GM18907 (cell line): ENCODE results near the gene CPE.

Source experiments
- ATAC-seq: cut with Tn5 transposase; IDR thresholded peaks from one replicate; pipeline ENCODE4 v1.9.1; 2021; ENCODE audit warnings: mild to moderate bottlenecking, moderate library complexity; ENCODE audit not compliant: unreplicated experiment

Gene CPE

DNA sequence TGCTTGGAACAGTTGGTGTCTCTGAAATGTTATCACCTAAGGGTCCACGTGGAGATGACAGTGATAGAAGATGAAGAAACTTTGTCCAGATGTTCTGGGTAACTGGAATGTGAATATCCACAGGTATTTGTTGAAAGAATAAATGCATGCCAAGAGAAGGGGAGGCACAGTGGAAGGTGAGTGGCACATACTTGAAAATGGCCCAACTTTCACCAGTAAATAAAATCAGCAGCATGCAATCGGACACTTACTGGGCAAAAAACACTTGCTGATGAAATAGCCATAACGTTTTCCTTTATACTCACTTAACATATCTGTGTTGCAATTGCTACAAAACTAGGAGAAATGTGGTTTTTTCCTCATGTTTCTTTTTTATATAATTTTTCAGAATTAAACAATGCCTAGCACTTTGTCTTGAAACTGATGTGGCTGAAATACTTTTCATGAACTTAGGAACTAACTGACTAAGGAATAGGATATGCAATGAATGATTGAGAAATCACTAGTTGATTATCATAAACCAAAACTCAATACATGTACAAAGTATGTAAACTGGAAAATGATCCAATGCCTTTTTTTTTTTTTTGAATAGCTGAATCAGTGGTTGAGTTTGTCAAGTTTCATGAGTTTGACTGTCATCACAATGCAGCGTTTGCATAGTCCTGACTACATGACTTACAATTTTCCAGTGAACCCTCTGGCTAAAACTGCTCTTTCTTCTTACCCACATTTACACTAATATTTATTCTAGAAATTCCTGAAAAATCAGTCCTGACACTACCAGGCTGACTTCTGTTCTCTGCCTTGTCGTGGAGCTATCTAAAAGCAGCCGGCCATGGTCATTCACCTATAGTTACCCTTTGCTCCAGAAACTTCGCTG, 127.4 kb downstream of the CPE start:
- ATAC-seq, result no peak

DNA sequence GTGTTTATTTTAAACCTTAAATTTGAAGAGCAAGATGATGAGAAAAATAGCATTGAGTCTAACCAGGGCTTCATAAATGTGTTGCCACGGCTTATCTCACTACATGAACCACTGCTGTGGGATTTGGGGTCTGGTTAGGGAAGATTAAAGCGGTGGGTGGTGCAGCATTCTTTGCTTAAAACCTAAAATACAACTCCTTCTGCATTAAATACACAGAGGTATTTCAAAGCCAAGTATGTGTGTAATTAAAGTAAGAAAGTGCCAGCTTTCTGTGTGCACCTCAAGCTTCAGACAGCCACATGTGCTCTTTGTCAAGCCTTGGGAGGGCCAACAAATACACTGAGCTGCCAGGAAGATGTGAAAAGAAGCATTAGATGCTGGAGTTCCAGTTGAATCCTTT, 128.0 kb downstream of the CPE start:
- no peak for ATAC-seq

- ATAC-seq, result no peak
These were observed 128.6 kb downstream of the CPE start for GRCh38 chr4:165507381-165507780.

GRCh38 chr4:165508372-165509120, 129.7 kb downstream of the CPE start:
- no peak for ATAC-seq

GRCh38 chr4:165512424-165512823, 133.6 kb downstream of the CPE start:
- ATAC-seq, result no peak

GRCh38 chr4:165514739-165515138, 135.9 kb downstream of the CPE start:
- no peak for ATAC-seq

DNA sequence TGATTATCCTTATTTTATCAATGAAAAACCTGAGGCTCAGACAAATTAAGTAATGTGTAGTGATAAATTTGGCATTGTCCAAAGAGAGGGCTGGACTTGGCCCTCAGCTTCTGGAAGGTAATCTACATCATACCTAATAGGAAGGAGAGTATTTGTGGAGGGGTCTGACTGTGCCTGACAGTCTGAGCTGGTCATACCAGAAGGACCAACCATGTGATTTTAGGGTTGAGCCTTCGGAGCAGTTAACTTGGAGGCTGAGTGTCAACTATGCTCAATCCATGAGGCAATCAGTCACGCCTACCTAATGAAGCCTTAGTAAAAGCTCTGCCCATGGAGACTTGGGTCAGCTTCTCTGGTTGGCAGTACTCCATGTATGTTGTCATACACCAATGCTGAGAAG, 136.4 kb downstream of the CPE start:
- ATAC-seq, result no peak

DNA sequence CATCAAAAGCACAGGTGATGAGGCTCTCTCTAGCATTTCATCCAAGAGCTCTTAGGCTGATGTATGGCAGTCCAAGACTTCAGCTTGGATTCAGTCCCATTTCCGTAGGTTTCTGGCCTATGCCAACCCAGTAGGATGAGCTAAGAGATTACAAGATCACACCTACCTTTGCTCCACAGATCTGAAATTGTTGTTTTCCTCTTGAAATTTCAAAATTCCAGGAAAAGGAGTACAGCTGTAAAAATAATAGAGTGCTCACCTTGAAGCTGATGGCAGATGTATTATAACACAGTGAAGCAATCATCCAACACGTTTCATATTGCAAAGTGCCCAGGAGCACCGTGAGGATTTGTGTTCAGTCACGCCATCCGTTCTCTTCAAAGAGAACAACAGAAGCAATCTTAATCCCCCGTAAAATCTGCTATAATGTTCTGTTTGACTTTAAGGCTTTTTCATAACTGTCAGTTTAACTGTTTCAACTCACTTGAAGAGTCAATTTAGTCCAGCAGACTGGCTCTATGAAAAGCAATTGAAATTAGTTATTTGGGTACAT, 137.5 kb downstream of the CPE start:
- ATAC-seq, result no peak

DNA sequence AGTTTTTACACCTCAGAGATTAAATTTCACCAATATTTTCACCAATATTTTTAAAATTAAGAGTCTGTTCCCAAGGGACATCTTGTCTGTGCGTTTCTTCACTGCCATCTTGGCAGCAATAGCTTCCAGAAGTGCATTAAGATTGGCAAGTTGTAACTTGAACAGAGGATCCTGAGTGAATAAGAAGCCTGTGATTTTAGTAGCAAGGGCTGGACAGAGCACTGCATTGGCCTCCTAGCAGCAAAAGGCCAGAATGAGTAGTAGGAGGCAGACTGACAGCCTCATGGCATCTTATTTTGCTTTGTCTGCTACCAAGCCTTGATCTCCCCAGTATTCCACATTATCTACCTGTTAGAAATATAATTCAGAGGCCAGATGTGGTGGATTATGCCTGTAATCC, 138.4 kb downstream of the CPE start:
- ATAC-seq, result no peak

DNA sequence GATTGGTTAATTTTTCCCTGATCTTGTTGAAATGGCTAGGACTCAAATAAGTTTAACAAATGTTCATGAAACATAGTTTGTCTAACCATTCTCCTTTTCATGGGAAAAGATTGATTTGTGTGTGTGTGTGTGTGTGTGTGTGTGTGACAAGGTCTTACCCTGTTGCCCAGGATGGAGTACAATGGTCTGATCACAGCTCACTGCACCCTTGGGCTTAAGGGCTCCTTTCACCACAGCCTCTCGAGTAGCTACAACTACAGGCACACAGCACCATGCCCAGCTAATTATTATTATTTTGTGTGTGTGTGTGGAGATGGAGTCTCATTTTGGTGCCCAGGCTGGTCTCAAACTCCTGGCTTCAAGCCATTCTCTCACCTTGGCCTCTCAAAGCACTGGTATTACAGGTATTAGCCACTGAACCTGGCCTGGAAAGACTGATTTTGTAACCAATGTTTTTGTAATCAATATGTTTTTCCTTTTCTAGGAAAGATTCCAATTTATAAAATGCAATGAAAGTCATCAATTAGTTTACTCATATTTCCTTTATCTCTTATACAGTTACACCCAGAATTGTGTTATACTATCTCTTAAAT, 139.3 kb downstream of the CPE start:
- no peak for ATAC-seq

GRCh38 chr4:165518686-165519085, 139.9 kb downstream of the CPE start:
- ATAC-seq, result no peak

DNA sequence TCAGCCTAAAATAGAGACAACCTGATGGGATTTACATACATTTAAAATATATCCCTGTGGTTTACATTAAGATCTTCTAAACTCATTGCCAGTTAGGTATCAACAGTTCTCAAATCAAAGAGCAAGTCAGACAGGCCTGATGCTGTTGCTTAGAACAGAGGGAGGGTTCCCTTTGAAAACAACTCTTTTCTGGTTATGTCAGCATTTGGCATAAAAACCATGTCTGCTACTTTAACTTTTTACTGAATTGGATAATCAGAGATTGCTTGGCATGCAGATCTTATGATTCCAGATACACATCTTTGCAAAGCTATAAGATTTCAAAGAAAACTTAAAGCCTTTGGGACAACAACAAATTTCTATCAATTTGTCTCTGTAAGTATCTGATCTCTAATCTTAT, 140.8 kb downstream of the CPE start:
- no peak for ATAC-seq

DNA sequence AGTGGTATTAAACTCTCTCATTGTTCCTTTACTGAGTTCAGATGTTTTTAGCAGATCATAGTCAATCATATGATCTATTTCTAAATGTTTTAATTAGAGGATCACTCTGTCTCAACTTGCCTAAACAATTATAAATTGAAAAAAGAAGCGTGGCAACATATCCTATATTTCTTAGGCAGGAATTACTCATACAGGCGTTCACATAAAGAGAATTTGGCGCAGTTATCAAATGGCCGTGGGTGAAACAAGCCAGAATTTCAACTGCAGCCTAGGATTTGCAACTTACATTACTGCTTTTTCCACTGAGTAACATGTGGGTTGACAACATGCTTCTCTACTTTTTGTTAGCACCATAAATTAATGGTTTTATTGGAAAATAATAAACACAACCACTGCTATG, 141.3 kb downstream of the CPE start:
- no peak for ATAC-seq

- no peak for ATAC-seq
These were observed 143.2 kb downstream of the CPE start for GRCh38 chr4:165522050-165522449.

DNA sequence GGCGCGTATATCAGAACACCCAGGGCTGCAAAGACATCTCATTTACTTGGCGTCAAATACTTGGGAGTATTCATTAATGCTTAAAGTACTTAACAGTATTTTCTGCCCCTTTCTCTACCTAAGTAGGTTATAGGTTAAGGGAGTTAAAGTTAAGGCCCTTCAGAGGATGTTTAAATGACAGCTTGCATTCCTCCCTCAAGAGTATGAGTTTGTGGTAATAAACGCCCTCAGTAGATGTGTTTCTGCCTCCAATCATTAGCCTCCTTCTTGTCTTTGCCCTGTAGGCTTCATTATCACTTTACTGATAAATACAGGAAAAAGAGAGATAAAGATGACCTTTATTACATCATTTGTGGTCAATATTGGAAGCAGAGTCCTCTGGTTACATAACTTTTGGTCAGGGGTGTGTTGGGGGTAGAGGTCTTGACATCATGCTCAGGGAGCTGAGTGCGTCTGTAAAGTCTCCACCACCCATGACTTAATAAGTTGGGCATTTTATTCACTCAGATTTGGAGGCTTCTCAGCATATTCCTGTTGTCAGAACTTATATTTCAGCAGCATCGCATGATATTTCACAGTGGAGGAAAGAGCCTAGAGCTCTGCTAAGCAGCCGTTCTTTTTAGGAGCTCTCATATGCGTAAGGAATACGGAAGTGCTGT, 145.9 kb downstream of the CPE start:
- no peak for ATAC-seq

DNA sequence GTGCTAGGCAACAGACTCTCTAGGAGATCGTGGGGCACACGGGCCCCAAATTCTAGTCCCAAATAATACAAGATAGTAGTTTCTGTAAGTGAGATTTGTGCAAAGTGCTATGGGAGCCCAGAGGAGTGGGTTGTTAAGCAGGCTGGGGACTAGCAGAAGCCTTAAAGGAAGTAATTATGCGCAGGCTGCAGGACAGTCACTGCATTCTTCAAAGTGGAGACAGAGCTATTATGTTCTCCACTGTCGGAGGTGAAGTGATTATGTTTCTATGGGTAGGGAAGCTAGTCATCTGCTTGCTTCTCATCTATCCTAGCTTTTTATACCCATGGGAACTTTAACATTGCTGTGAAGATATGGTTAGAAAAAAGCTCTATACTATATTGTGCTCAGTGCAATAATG, 154.2 kb downstream of the CPE start:
- ATAC-seq, result no peak

GRCh38 chr4:165537028-165537648, 158.3 kb downstream of the CPE start:
- ATAC-seq, result peak; percentile 67

DNA sequence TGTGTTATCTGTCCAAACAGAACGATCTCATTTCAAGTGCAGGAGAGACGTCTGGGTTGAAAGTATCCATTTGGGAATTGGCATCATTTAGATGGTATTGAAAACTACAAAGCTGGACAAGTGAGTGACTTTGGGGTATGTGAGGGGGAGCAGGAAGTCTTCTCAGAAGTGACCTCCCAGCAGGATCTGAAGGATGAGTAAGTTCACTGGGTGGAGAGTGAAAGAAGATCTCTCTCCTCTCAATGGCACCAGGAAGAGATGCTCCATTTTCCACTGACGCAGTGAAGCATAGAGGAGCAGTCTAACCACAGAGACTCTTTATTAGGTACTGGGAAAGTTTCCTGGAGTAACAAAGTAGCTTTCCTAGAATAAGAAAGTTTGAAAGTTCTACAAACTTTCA, 161.0 kb downstream of the CPE start:
- no peak for ATAC-seq

DNA sequence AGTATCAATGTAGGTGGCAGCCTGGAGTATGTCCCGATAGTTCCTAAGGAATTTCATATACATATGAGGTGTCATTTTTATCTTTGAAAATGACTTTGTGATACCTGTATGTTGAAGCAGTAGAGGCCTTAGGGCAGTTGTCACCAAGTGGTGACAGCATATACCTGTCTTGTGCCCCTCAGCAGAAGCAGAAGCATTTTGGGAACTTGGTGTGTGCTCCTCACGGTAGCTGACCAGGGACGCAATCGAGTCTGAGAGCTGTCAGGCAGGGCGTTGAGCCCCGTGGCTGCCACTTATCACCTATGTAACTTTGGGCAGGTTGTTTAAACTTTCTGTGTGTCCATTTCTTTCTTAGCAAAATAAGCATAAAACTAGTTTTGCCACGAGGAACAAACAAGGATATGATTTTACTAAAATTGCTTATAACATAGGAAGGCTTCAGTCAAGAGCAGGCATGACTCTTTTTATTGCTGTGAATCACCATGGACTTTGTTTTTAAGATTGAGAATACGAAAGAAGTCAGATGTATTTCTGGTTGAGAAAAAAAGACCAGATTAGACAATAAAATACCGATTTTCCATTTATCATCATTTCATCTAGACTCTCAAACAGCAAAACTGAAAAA, 161.5 kb downstream of the CPE start:
- ATAC-seq, result no peak

DNA sequence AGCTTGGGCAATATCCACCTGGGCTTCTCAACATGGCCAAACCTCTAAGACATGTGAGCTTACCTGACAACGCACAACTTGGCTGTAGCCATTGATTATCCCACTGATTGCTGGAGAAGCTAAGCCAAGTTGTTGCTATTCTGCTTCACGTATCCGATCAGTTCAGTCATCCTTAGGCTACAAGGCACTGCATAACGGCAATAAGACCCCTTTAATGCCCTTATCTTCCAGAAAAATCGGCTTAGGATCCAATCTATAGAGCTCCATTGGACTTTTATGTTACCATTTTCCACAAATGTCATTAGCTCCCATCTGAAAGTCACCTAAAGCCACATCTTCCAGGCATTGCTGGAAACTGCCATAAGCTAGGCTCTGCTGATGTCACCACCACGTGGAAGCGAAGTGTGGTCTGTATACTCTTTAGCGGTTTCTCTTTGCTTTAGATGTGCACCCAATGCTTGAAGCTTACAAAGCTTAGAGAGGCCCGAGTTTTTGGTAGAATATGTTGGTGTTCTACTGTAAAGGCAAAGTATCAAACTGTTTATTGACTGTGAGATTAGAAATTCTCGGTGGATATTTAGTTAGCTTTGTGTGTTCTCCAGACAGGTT, 163.1 kb downstream of the CPE start:
- ATAC-seq, result no peak
